Retinal pigment epithelial cell (primary cell): ENCODE data around the gene LPP.

ENCODE experiments used
- DNase-seq: peaks from one replicate; pipeline ENCODE4 v3.0.0-alpha.2; 2010; ENCODE audit warnings: low read depth
- H3K4me3 ChIP-seq: 2 replicates; pipeline ENCODE4 v1.5.1; 2011; ENCODE audit warnings: mild to moderate bottlenecking, low read length, control low read depth, moderate library complexity
- CTCF ChIP-seq: conservative IDR thresholded peaks from 2 replicates; pipeline ENCODE4 v1.5.1; 2011; ENCODE audit warnings: low read depth, low read length, control low read depth, inconsistent platforms

The LPP gene

GRCh38 chr3:188691665-188692064, 537.7 kb downstream of the LPP start:
- DNase-seq = no peak
- no peak for TF ChIP-seq CTCF
- H3K4me3 ChIP-seq = no peak overlapping the region

DNA sequence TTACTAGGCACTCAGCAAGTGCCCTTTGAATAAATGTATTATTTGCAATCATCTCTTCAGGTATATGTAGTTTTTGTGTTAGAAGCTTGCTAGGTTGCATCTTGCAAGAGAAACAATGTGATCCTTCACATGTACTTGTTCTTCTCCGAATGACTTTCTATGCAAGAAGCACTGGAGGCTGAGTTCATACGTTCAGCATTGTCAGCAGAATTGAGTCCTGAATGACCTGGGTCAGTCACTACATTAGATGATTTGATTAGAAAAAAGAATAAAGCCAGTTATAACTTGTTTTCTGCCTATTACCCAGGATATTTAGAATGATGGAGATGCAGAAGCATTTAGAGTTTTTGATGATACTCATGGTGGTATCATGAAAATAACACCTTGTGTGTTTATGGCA, 538.7 kb downstream of the LPP start:
- no peak overlapping the region for H3K4me3 ChIP-seq
- no peak for DNase-seq
- no peak for TF ChIP-seq CTCF

DNA sequence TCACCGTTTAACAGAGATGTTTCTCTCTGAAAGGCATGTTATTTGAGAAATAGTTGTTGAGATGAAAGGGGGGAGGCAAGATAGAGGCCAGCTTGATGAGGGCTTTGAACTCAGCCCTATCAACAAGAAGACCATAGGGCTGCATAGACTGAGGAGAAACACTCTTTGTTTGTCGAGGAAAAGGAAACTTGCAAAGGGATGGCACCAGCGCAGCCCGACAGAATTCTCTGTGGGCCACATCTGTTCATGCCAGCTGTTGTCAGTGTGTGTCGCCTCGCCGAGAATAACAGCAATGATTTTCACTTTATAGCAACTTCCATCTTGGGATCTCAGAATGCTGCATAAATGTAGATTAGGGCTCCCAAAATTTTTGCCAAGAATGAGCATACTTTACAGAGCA, 539.5 kb downstream of the LPP start:
- TF ChIP-seq CTCF = no peak
- no peak for DNase-seq
- H3K4me3 ChIP-seq = no peak overlapping the region

- no peak for TF ChIP-seq CTCF
- DNase-seq = no peak
Observed at GRCh38 chr3:188695241-188695640, 541.3 kb downstream of the LPP start.

GRCh38 chr3:188697127-188697526, 543.2 kb downstream of the LPP start:
- no peak for DNase-seq
- TF ChIP-seq CTCF = no peak
- H3K4me3 ChIP-seq = no peak overlapping the region

More at GRCh38 chr3:188695241-188695640, 541.3 kb downstream of the LPP start:
- H3K4me3 ChIP-seq = no peak overlapping the region

- no peak for TF ChIP-seq CTCF
- no peak overlapping the region for H3K4me3 ChIP-seq
- DNase-seq = no peak
Observed at GRCh38 chr3:188698436-188698835, 544.5 kb downstream of the LPP start.

- no peak for TF ChIP-seq CTCF
- no peak overlapping the region for H3K4me3 ChIP-seq
- DNase-seq = no peak
Observed at GRCh38 chr3:188700501-188700900, 546.5 kb downstream of the LPP start.
